Panc1 (cell line): ENCODE data around the gene RRP9.

Experiments used
- TCF7L2 ChIP-seq: IDR thresholded peaks from 2 replicates; pipeline ENCODE4 v1.6.1; 2011; ENCODE audit warnings: mild to moderate bottlenecking, low read depth, low read length, inconsistent platforms
- TF ChIP-seq, protein P1 (sequence below): fragments of 450-650 bp; IDR thresholded peaks from 2 replicates; pipeline ENCODE4 v1.5.1; 2017; ENCODE audit warnings: mild to moderate bottlenecking

DNA sequence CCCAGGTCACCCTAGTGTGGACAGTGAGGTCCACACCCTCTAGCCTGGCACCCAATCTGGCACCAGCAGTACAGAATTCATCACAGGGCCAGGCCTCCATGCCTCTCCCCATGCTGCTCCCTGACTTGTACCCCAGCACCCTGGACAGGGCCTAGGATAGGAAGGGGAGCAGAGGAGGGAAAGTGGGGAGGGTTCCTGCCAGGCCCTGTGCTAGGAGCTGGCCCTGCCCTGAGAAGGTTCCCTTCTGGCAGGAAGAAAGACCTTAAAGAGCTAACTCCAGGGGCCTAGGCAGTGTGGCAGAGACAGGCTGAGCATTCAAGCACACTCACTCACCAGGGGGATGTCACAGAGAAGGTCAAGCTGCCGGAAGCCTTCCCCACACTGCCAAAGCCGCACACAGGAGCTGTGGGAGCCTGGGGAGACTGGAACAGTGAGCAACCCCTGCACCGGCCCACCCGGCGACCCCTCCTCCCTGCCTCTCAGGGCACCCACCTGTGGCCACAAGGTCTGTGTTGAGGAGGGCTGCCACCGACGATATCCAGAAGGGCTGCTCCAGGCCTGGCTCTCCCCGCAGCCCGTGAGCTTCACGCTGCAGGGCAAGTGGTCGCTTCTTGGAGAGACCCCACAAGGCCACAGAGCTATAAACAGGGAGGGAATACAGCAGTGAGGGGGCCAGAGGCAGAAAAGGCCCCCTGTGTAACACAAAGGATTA, 7.4 kb downstream of the RRP9 start:
- TF ChIP-seq, protein P1, sequence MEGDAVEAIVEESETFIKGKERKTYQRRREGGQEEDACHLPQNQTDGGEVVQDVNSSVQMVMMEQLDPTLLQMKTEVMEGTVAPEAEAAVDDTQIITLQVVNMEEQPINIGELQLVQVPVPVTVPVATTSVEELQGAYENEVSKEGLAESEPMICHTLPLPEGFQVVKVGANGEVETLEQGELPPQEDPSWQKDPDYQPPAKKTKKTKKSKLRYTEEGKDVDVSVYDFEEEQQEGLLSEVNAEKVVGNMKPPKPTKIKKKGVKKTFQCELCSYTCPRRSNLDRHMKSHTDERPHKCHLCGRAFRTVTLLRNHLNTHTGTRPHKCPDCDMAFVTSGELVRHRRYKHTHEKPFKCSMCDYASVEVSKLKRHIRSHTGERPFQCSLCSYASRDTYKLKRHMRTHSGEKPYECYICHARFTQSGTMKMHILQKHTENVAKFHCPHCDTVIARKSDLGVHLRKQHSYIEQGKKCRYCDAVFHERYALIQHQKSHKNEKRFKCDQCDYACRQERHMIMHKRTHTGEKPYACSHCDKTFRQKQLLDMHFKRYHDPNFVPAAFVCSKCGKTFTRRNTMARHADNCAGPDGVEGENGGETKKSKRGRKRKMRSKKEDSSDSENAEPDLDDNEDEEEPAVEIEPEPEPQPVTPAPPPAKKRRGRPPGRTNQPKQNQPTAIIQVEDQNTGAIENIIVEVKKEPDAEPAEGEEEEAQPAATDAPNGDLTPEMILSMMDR: no peak
- no peak for TF ChIP-seq TCF7L2
